ENCODE measurements around the gene PRKCE. TPM values are rescaled to one million over a fixed set of nuclear protein-coding genes. Genes with fewer than 3 reads are reported as not detected.

Gene PRKCE
- total RNA-seq, 1 experiment from 2014 or later = 1.3 TPM

DNA sequence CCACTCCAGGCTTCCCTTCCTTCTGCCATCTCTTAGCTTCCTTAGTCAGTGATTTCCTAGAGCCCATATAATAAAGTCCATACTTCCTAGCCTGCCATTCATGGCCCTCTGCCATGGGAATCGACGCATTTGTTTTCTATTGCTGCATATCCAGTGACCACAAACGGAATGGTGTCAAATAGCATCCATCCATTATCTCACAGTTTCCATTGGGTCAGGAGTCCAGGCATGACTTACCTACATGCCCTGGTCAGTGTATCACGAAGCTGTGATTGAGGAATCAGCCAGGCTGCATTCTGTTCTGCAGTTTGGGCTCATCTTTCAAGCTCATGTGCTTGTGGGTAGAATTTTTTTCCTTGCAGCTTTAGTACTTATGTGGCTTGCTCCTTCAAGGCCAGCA lies 436.0 kb downstream of the PRKCE start:
- no peak overlapping the region for H4K91ac ChIP-seq (ENCODE audit: insufficient read length, low read depth, low read length)
- H3K9ac ChIP-seq (ENCODE audit: extremely low read depth, insufficient read length, low read length) = no peak overlapping the region
- Mint-ChIP-seq H3K9me3 (no peaks in the 10 kb centered on the region), H3K36me3 (ENCODE audit: insufficient read depth in 1 of 3, low read depth in 3 of 3) (no peaks in the 10 kb centered on the region), H3K4me3 (no peak overlapping the region), H3K27me3 (ENCODE audit: low read depth) (no peaks in the 10 kb centered on the region; the same call in none of the 2 replicates), H3K27ac (no peak overlapping the region), H3K4me1 (peaks cover 8 to 10% of the 10 kb centered on the region in 2 experiments)
- H2BK20ac ChIP-seq (ENCODE audit: low read depth, low read length, poor library complexity, severe bottlenecking) = no peak overlapping the region
- no peak overlapping the region for H4K5ac ChIP-seq (ENCODE audit: insufficient read length, low read depth, low read length)
- H3K56ac ChIP-seq (ENCODE audit: insufficient read length, low read depth, low read length) = no peak overlapping the region
- H3K23me2 ChIP-seq (ENCODE audit: insufficient read length, low read depth, low read length, poor library complexity, severe bottlenecking) = no peaks in the 10 kb centered on the region
- H2AK5ac ChIP-seq (ENCODE audit: insufficient read length, low read length) = no peak overlapping the region
- no peak overlapping the region for H3K18ac ChIP-seq (ENCODE audit: insufficient read length, low read depth, low read length)
- no peak for DNase-seq
- no peak overlapping the region for H2BK12ac ChIP-seq (ENCODE audit: insufficient read length, low read depth, low read length)
- H3K27me3 ChIP-seq (ENCODE audit: insufficient read depth, low read length) = no peaks in the 10 kb centered on the region
- peaks cover 2% of the 10 kb centered on the region; the same call in 1 of the 2 replicates for H3K4me1 ChIP-seq (ENCODE audit: insufficient read depth, low read length)
- H3T11ph ChIP-seq (ENCODE audit: low read length) = no peak overlapping the region
- no peak overlapping the region for H3K4ac ChIP-seq (ENCODE audit: low read depth, low read length)
- H4K20me1 ChIP-seq (ENCODE audit: control insufficient read depth, insufficient read depth, insufficient read length) = no peaks in the 10 kb centered on the region
- no peak overlapping the region for H3K27ac ChIP-seq (ENCODE audit: insufficient read length, low read depth, low read length)
- no peak overlapping the region for H2AFZ ChIP-seq (ENCODE audit: low read length)
- no CpG with 5 or more reads among the region's 4 CpGs for WGBS (ENCODE audit: extremely low coverage, insufficient read length, low lambda C conversion rate)
- H2BK15ac ChIP-seq (ENCODE audit: low read depth, low read length) = no peak overlapping the region
- H4K8ac ChIP-seq (replicated peaks; ENCODE audit: insufficient read length, low read depth, low read length) = no peak overlapping the region
- H3K14ac ChIP-seq (ENCODE audit: insufficient read depth, low read length) = no peak overlapping the region
- no peak overlapping the region for H3K4me2 ChIP-seq (ENCODE audit: insufficient read depth, insufficient read length, low read length)
- TF ChIP-seq CTCF (conservative IDR thresholded peaks at IDR 0.05) = no peak
- H3K9me3 ChIP-seq (ENCODE audit: control insufficient read depth, low read depth, low read length) = no peaks in the 10 kb centered on the region
- no peak overlapping the region for H2BK120ac ChIP-seq (ENCODE audit: low read depth, low read length, poor library complexity, severe bottlenecking)
- H3K79me2 ChIP-seq (ENCODE audit: insufficient read depth, low read length) = no peaks in the 10 kb centered on the region
- H3K79me1 ChIP-seq (ENCODE audit: insufficient read depth, low read depth, low read length, poor library complexity, severe bottlenecking) = no peaks in the 10 kb centered on the region
- H2BK5ac ChIP-seq (ENCODE audit: insufficient read length, low read length) = no peak overlapping the region
- no peak overlapping the region for H3K23ac ChIP-seq (ENCODE audit: insufficient read length, low read depth, low read length)
